HFFc6 (cell line): Measurements from ENCODE around the gene TRPC4. TPM values are rescaled to one million over a fixed set of nuclear protein-coding genes. Genes with fewer than 3 reads are reported as not detected.
"Not testable (repeated sequence)": the region's sequence is repeated elsewhere in the genome, so short reads cannot be mapped to it uniquely, and the experiment has no call there.

Experiments
- DNase-seq: peaks from one replicate; pipeline ENCODE4 v3.0.0-alpha.2; 2018
- H3K27ac Mint-ChIP-seq: 2 replicates; pipeline ENCODE4 v1.8.0; 2020; ENCODE audit warnings: mild to moderate bottlenecking, mixed read lengths
- H3K27me3 Mint-ChIP-seq: 2 replicates; pipeline ENCODE4 v1.8.0; 2021; ENCODE audit warnings: mild to moderate bottlenecking, moderate library complexity, mixed read lengths; ENCODE audit not compliant: insufficient read depth
- H3K36me3 Mint-ChIP-seq: 2 replicates; pipeline ENCODE4 v1.8.0; 2021; ENCODE audit warnings: low read depth, mixed read lengths
- H3K4me1 Mint-ChIP-seq: 2 replicates; pipeline ENCODE4 v1.8.0; 2020; ENCODE audit warnings: low read depth, mixed read lengths
- H3K4me3 Mint-ChIP-seq: 2 replicates; pipeline ENCODE4 v1.8.0; 2020; ENCODE audit warnings: mild to moderate bottlenecking, moderate library complexity, mixed read lengths
- H3K9me3 Mint-ChIP-seq: 2 replicates; pipeline ENCODE4 v1.8.0; 2020; ENCODE audit warnings: mild to moderate bottlenecking, mixed read lengths
- total RNA-seq, 6 experiments: library from RNA; stranded (reverse); fragmentation: NEBNext Ultra II Directional; extraction: Animal tissue kit (Norgen Biotek cat#: 25700); gene quantifications; 2 replicates in 1 of 6; 3 replicates in 5 of 6; pipeline ENCODE4 v1.2.3, GENCODE V29; 2021
- TF ChIP-seq, protein P1 (sequence below): fragments of 200-600 bp; sonication (generic); IDR thresholded peaks from 2 replicates; pipeline ENCODE4 v1.5.0; 2021; ENCODE audit warnings: antibody characterized with exemption, mild to moderate bottlenecking

Gene TRPC4
- total RNA-seq, 6 experiments from 2014 or later = 14.3 to 17.5 (median 15.4) TPM

DNA sequence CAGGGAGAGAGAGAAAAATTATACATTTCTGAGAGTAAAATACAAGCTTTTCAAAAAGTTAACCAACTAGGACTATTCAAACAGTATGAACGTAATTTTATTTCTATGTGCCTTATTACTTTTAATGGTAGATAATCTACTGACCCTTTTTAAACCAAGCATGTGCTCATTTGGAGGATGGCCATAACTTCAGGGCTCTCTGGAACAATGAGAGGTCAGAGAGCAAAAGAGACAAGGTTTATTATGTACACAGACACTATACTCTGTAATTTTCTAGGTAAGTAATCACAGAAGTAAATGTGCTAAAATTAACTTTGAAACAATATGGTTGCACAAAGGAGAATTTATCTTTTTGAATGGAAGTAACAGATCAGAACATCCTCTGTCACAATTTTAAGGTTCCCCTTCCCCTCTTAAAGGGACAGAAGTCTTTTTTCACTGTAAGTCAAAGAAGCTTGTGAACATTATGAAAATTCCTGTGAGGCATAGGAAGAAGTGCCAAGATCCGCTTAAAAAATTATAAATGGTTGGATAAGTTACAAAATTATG, 272.0 kb downstream of the TRPC4 start:
- H3K27me3 Mint-ChIP-seq = no peaks in the 10 kb centered on the region
- H3K36me3 Mint-ChIP-seq = peaks cover 8% of the 10 kb centered on the region; the same call in 1 of the 2 replicates
- TF ChIP-seq, protein P1, sequence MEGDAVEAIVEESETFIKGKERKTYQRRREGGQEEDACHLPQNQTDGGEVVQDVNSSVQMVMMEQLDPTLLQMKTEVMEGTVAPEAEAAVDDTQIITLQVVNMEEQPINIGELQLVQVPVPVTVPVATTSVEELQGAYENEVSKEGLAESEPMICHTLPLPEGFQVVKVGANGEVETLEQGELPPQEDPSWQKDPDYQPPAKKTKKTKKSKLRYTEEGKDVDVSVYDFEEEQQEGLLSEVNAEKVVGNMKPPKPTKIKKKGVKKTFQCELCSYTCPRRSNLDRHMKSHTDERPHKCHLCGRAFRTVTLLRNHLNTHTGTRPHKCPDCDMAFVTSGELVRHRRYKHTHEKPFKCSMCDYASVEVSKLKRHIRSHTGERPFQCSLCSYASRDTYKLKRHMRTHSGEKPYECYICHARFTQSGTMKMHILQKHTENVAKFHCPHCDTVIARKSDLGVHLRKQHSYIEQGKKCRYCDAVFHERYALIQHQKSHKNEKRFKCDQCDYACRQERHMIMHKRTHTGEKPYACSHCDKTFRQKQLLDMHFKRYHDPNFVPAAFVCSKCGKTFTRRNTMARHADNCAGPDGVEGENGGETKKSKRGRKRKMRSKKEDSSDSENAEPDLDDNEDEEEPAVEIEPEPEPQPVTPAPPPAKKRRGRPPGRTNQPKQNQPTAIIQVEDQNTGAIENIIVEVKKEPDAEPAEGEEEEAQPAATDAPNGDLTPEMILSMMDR = no peak
- no peak for DNase-seq
- no peaks in the 10 kb centered on the region for H3K9me3 Mint-ChIP-seq
- H3K4me1 Mint-ChIP-seq = peaks cover 62% of the 10 kb centered on the region
- peak overlapping the region; percentile 85 for H3K4me3 Mint-ChIP-seq
- H3K27ac Mint-ChIP-seq = peak overlapping the region; percentile 65; the same call in 1 of the 2 replicates

DNA sequence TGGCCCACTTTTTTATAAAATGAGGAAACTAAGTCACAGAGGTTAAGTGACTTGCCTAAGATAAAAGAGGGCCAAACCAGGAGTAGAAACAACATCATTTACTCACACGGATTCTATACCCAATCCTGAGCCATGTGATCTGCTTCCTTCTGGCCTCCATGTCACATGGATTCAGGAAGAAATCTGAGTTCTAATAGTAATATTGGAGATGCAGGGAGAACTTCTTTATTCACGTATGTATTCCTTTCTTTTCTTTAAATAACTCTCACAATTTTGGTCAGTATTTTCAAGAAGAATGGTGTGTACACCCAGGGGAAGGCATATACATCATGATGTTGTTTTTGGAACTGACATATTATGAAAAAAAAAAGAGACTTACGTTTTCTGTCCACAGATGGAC, 272.8 kb downstream of the TRPC4 start:
- Mint-ChIP-seq H3K9me3 (no peaks in the 10 kb centered on the region), H3K27ac (peak overlapping the region; percentile 65; the same call in 1 of the 2 replicates), H3K27me3 (no peaks in the 10 kb centered on the region), H3K36me3 (peaks cover 8% of the 10 kb centered on the region; the same call in 1 of the 2 replicates), H3K4me3 (peak overlapping the region; percentile 85), H3K4me1 (peaks cover 54% of the 10 kb centered on the region)
- DNase-seq = no peak
- TF ChIP-seq, protein P1 = no peak

DNA sequence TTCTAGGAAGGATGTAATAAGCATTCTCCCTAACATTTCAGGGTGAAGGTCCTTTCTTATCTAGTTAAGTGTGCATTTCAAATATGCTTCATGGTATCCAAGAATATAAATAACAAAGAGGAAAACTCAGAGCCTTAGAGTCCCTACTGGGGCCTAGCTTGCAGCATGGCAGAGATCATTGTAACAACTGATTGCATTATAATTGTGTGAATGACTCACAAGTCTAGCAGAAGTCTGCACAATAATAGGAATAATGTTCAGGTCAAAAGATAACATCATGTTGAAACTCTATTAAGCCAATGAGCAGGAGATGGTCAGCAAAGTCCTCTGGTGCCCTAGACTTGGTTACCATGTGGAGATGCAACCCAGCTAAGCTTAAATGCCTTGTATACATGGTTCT, 274.4 kb downstream of the TRPC4 start:
- Mint-ChIP-seq H3K27ac (no peak overlapping the region), H3K36me3 (peaks cover 8% of the 10 kb centered on the region; the same call in 1 of the 2 replicates), H3K4me1 (peaks cover 49% of the 10 kb centered on the region), H3K9me3 (no peaks in the 10 kb centered on the region), H3K27me3 (no peaks in the 10 kb centered on the region; the same call in 1 of the 2 replicates), H3K4me3 (no peak overlapping the region)
- TF ChIP-seq, protein P1 = no peak
- peak; percentile 35 for DNase-seq

GRCh38 chr13:37594550-37594949, 275.0 kb downstream of the TRPC4 start:
- no peaks in the 10 kb centered on the region; the same call in 1 of the 2 replicates for H3K27me3 Mint-ChIP-seq
- no peak overlapping the region; the same call in 1 of the 2 replicates for H3K4me3 Mint-ChIP-seq
- DNase-seq = no peak
- H3K4me1 Mint-ChIP-seq = peaks cover 43% of the 10 kb centered on the region
- no peaks in the 10 kb centered on the region for H3K9me3 Mint-ChIP-seq
- peaks cover 8% of the 10 kb centered on the region; the same call in 1 of the 2 replicates for H3K36me3 Mint-ChIP-seq
- H3K27ac Mint-ChIP-seq = no peak overlapping the region
- TF ChIP-seq, protein P1 = no peak

DNA sequence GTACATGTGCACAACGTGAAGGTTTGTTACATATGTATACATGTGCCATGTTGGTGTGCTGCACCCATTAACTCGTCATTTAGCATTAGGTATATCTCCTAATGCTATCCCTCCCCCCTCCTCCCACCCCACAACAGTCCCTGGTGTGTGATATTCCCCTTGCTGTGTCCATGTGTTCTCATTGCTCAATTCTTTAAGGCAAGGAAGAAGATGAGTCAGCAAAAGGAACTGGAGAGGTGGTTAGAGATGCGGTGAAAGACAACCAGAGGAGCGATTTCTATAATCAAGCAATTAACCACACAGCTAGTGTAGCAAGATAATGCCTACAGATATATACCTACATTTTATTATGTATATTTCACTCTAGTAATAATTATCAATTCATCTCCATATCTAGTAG, 280.2 kb downstream of the TRPC4 start:
- H3K27ac Mint-ChIP-seq, H3K4me3 Mint-ChIP-seq, H3K4me1 Mint-ChIP-seq, H3K27me3 Mint-ChIP-seq, DNase-seq, H3K36me3 Mint-ChIP-seq, H3K9me3 Mint-ChIP-seq: not testable (repeated sequence)

DNA sequence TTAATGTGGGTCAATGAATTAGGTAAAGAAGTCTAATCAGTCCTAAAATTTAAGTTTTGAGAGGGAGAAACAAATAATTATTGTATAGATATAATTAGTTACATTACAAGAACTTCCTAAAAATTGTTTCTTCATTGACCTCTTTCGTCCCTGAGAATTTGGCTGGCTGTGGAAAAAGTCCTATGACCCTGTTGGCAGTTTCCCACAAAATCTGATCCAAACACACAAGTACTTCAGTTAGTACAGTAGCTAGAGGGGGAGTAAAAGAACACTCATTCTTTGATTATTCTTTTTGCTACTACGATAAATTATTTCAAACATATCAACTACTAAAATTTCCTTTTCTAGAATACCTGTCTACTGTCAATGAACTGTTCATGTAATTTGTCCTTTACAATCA, 282.3 kb downstream of the TRPC4 start:
- TF ChIP-seq, protein P1 = no peak
- DNase-seq = no peak
- Mint-ChIP-seq H3K4me3 (no peak overlapping the region), H3K27me3 (no peaks in the 10 kb centered on the region; the same call in 1 of the 2 replicates), H3K27ac (no peak overlapping the region), H3K9me3 (no peaks in the 10 kb centered on the region), H3K36me3 (peaks cover 4% of the 10 kb centered on the region; the same call in 1 of the 2 replicates), H3K4me1 (no peaks in the 10 kb centered on the region)
